ENCODE results near the gene TSPAN16. TPM values are rescaled to one million over a fixed set of nuclear protein-coding genes. Genes with fewer than 3 reads are reported as not detected.
A peak's percentile ranks its signal among the peaks of the same experiment; 100 is the strongest.
"Not testable (repeated sequence)": the region's sequence is repeated elsewhere in the genome, so short reads cannot be mapped to it uniquely, and the experiment has no call there.

Gene TSPAN16
- total RNA-seq, 1 donor from 2014 or later, result not detected

DNA sequence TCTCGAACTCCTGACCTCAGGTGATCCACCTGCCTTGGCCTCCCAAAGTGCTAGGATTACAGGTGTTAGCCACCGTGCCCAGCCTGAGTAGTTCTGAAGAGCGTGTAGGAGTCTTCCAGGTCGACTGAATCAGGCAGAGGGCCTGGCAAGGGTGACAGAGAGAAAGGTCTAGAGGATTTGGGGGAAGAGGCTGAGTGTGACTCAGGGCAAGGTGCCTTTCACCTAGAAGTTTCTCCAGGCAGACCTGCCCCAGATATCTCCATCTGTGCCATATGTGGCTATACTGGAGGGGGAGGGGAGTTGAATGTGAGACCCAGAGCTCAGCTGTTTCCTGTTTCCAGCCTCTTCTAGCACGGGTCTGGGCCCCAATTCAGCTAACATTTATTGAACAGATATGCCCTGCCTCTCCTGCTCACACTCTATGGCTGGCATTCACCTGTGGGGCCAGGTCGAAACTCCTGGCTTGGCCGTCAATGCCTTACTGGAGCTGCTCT lies 51.6 kb downstream of the TSPAN16 start:
- ATAC-seq, result no peak

DNA sequence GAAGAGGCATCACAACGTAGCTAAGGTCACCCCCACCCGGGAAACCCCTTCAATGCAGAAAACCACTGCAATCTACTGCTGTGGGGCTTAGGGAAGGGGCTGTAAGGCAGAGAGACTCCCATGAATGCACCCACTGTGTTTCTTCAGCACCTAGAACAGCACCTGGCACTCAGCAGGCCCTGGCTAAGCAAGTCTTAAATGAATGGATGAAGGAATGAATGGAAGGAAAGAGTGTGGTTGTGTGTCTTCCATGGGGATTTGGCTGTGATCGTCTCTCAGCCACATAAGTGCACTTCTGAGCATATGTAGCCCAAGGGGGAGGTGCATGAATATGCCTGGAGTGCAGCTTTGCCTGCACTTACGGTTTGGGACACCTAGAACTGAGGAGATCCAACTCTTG lies 53.2 kb downstream of the TSPAN16 start:
- ATAC-seq, result no peak

DNA sequence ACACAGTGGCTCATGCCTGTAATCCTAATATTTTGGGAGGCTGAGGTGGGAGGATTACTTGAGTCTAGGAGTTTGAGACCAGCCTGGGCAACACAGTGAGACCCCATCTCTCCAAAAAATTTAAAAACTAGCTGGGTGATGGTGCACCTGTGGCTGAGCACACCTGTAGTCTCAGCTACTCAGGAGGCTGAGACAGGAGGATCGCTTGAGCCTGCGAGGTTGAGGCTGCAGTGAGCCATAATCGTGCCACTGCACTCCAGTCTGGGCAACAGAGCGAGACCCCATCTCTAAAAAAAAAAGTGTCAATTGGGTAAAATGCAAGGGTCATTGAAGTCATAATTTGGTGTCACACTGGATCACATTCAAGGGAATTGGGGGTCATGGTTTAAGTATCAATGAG lies 58.1 kb downstream of the TSPAN16 start:
- not testable (repeated sequence) for ATAC-seq

DNA sequence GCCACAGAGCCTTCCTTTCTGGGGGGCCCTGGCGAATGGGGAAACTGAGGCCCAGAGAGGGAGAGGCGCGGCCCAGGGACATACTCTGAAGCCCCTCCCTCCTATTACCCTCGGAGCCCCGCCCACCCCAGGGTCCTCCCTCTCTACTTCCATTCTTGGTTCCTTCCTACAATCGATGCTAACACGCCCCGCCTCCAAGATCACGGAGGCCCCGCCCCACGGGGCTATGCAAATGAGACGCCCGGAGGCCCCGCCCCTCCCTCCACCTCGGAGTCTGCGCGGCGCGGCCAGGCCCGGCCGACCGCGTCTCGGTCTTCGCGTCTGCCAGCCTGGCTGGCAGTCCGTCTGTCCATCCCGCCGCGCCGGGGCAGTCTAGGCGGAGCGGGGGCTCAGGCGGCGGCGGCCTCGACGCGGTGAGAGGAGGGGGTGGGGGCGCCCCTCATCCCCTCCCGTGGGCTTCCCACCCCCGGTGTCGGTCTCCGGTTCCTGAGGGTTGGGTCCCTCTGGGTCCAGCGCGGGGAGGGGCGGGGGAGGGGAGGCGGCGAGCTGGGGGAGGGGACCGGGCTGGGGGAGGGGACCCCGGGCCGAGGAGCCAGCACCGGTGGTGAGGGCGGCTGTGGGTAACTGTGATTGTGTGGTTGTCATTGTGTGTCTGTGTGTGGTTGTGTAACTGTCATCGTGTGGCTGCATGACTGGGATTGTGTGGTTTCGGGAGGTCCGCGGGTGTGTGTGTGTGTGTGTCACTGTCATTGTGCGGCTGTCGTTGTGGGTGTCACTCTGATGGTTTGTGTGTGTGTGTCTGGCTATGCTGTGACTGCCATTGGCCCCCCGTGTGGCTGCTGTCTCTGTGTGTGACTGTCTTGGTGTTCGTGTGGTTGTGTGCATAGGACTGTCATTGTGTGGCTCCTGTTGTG lies 59.5 kb downstream of the TSPAN16 start, which contains the start of gene PLPPR2:
TSS of gene PLPPR2 (plus strand) at position 273 of the 914 bp plus-strand sequence. CDS start 2,242 bp downstream, outside the sequence.
- ATAC-seq, result peak; percentile 74

DNA sequence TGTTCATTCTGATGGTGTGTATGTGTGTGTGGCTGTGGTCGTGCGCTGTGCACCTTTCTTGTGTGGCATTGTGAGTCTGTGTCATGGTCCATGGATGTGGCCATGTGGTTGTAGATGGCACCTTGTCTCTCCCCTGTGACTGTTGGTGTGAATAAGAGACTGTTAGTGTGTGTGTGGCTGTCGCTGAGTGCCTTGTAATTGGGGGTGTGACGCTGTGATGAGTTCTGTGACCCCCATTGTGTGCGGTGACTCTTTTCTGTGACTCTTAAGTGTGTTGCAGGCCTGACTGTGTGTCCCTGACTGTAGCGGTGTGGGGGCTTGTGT lies 60.1 kb downstream of the TSPAN16 start:
- ATAC-seq, result no peak

DNA sequence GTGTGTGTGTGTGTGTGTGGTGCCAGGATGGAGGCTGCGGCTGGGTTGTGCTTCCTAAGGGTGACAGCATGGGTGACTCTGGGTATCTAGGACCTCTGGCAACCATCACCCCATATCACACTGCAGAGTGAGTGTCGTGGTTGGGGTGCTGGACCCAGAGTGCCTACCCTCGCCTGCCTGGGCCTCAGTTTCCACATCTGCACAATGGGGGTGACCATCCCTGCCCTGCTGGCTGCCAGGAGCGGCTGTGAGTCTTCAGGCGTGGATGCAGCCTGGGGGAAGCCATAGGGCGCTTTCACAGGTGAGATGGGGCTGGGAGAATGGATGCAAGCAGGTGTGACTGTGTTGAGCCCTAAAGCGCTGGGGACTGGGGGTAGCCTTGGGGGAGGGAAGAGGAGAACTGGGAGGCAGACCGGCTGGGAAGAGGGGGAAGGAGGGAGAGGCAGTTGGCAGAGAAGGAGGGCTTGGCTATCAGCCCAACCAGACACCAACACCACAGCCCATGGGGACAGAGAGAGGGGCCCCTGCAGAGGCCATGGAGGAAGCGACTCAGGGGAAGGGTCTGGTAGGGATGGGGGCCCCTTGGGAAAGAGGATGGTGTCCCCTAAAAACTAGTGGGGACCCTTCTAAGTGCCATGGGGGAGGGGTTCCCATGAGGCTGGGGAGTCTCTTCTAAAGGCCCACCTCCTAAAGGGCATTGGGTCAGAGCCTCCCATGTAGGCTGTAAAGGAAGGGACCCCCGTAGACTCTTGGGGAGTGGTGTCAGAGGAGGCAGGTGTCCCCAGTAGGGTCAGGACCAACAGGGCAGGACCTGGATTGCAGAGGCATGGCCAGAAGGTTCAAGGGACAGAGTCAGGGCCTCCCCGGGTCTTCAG lies 61.0 kb downstream of the TSPAN16 start:
- no peak for ATAC-seq

DNA sequence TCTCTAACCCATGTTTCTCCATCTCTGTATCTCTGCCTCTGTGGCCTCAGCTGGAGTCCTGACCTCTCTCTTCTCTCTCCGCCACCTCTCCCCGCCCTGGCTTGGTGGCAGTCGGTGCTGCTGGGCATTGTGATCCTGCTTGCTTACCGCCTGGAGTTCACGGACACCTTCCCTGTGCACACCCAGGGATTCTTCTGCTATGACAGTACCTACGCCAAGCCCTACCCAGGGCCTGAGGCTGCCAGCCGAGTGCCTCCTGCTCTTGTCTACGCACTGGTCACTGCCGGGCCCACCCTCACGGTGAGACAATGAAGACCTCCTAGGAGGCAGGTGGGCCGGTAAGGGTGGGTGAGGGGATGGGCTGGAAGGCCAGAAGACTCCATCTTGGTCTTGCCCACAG lies 63.5 kb downstream of the TSPAN16 start:
- peak; percentile 67 for ATAC-seq

DNA sequence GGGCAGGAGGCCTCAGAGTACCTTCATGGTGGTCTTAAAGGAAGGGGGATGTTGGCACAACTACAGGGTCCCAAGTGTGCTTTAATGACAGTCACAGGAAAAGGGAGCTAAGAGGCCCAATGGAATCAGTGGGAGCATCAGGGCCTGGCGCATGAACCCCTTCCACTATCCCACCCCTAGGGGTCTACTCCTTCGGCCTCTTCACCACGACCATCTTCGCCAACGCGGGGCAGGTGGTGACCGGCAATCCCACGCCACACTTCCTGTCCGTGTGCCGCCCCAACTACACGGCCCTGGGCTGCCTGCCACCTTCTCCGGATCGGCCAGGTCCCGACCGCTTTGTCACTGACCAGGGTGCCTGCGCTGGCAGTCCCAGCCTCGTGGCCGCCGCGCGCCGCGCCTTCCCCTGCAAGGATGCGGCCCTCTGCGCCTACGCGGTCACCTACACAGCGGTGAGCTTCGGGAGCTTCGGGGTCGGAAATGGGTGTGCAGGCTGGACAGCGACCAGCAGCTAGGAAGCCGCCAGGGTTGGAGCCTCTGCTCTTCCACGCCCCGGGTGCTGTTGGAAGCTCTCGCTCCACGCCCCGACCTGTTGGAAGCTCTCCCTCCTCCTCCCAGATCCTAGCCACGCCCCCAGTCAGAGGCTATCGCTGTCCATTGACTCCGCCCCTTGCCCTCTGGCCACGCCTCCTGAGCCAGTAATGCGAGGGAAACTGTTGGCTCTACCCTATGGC lies 65.2 kb downstream of the TSPAN16 start:
- peak; percentile 58 for ATAC-seq

DNA sequence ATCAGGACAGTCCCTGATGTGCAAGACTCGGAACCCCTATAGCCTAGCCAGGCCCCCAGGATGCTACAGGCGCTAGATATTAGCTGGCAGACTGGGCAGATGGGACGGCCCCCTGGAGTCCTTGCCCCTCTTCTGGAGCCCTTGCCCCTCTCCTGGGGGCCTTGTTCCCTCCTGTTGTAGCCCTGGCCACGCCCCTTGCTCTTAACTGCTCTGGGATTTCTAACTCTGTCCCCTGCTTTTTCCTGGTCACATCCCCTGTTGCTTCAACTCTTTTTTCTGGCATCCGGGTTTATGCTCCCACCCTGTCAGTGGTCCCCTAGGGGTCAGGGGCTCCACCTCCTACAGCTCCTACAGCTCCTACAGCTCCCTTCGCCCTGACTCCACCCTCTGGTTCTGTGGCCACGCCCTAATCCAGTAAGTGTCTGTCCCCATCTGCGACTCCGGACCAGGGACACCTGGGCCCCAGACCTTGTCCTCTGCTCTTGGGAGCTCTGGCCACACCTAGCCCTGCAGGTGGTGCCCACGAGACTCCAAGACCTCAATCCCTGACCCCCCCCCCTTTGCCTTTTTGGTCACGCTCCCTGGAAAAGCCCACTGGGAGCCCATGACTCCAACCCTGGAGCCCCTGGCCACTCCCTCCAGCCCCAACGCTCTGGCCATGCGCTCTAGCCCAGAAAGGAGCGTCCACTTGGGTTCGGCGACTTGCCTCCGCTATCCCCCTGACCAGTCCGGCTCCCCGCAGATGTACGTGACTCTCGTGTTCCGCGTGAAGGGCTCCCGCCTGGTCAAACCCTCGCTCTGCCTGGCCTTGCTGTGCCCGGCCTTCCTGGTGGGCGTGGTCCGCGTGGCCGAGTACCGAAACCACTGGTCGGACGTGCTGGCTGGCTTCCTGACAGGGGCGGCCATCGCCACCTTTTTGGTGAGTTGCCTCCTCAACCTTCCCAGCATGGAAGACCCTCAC lies 66.1 kb downstream of the TSPAN16 start:
- ATAC-seq, result no peak

DNA sequence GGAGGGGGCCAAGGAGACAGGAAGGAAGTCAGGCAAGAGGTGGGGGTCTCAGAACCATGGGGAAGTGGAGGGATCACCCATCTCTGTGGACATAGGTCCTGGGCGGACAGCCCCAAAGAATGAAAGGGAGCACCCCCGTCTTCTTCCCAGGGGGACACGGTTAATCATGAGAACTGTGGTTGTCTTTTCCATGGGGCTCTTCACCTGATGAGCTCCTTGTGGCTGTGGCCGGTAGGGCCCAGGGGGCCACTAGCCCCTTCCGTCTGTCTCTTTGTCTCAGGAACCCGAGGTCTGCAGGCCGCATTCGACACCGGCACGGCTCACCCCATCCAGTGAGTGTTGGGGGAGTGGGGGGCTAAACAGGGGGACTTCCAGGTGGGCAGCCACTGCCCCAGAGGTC lies 67.9 kb downstream of the TSPAN16 start:
- ATAC-seq, result no peak

DNA sequence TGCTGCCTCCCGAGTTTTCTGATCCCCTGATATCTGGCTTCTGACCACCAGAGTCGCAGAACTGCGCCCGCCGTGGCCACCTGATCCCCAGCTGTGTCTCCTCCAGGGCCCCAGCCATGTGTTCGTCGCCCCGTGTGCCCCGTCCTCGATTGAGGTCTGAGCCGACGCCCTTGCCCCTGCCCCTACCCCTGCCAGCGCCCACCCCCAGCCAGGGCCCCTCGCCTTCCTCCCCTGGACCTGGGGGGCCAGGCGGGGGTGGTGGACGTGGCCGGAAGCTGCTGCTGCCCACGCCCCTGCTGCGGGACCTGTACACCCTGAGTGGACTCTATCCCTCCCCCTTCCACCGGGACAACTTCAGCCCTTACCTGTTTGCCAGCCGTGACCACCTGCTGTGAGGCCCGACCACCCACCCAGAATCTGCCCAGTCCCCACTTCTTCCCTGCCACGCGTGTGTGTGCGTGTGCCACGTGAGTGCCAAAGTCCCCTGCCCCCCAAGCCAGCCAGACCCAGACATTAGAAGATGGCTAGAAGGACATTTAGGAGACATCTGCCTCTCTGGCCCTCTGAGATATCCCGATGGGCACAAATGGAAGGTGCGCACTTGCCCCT lies 68.4 kb downstream of the TSPAN16 start:
- no peak for ATAC-seq

DNA sequence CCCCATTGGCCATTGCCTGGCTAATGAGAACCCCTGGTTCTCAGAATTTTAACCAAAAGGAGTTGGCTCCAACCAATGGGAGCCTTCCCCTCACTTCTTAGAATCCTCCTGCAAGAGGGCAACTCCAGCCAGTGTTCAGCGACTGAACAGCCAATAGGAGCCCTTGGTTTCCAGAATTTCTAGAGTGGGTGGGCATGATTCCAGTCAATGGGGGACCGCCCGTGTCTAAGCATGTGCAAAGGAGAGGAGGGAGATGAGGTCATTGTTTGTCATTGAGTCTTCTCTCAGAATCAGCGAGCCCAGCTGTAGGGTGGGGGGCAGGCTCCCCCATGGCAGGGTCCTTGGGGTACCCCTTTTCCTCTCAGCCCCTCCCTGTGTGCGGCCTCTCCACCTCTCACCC lies 69.0 kb downstream of the TSPAN16 start:
- no peak for ATAC-seq

Other genes starting within 250 kb of the TSPAN16 start
- gene LDLR, start 206.7 kb upstream of the TSPAN16 start, total RNA-seq, result 117 TPM
- 17.1 TPM for gene SPC24, start 140.4 kb upstream of the TSPAN16 start, total RNA-seq
- 8.9 TPM for gene KANK2, start 98.6 kb upstream of the TSPAN16 start, total RNA-seq
- gene ANGPTL8, start 56.5 kb upstream of the TSPAN16 start, total RNA-seq, result not detected
- gene DOCK6, start 33.6 kb upstream of the TSPAN16 start, total RNA-seq, result 49.1 TPM
- gene RAB3D, start 43.5 kb downstream of the TSPAN16 start, total RNA-seq, result 141 TPM
- gene TMEM205, start 50.1 kb downstream of the TSPAN16 start, total RNA-seq, result 45.1 TPM
- gene CCDC159, start 50.4 kb downstream of the TSPAN16 start, total RNA-seq, result 7.4 TPM
- gene PLPPR2, start 59.3 kb downstream of the TSPAN16 start, total RNA-seq, result 7.3 TPM
- gene SWSAP1, start 78.5 kb downstream of the TSPAN16 start, total RNA-seq, result 2.5 TPM
- 0.48 TPM for gene EPOR, start 88.2 kb downstream of the TSPAN16 start, total RNA-seq
- 0.64 TPM for gene RGL3, start 123.2 kb downstream of the TSPAN16 start, total RNA-seq
- not detected for gene ODAD3, start 139.0 kb downstream of the TSPAN16 start, total RNA-seq
- gene PRKCSH, start 139.5 kb downstream of the TSPAN16 start, total RNA-seq, result 161 TPM
- not detected for gene ELAVL3, start 184.9 kb downstream of the TSPAN16 start, total RNA-seq
- 5.0 TPM for gene ZNF653, start 209.7 kb downstream of the TSPAN16 start, total RNA-seq
- 32.8 TPM for gene ECSIT, start 233.0 kb downstream of the TSPAN16 start, total RNA-seq
- 8.3 TPM for gene CNN1, start 242.7 kb downstream of the TSPAN16 start, total RNA-seq

Data from esophagus mucosa (tissue), 1 donor.